ENCODE results near the gene SPDL1.

SPDL1 gene, protein sequence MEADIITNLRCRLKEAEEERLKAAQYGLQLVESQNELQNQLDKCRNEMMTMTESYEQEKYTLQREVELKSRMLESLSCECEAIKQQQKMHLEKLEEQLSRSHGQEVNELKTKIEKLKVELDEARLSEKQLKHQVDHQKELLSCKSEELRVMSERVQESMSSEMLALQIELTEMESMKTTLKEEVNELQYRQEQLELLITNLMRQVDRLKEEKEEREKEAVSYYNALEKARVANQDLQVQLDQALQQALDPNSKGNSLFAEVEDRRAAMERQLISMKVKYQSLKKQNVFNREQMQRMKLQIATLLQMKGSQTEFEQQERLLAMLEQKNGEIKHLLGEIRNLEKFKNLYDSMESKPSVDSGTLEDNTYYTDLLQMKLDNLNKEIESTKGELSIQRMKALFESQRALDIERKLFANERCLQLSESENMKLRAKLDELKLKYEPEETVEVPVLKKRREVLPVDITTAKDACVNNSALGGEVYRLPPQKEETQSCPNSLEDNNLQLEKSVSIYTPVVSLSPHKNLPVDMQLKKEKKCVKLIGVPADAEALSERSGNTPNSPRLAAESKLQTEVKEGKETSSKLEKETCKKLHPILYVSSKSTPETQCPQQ

DNA sequence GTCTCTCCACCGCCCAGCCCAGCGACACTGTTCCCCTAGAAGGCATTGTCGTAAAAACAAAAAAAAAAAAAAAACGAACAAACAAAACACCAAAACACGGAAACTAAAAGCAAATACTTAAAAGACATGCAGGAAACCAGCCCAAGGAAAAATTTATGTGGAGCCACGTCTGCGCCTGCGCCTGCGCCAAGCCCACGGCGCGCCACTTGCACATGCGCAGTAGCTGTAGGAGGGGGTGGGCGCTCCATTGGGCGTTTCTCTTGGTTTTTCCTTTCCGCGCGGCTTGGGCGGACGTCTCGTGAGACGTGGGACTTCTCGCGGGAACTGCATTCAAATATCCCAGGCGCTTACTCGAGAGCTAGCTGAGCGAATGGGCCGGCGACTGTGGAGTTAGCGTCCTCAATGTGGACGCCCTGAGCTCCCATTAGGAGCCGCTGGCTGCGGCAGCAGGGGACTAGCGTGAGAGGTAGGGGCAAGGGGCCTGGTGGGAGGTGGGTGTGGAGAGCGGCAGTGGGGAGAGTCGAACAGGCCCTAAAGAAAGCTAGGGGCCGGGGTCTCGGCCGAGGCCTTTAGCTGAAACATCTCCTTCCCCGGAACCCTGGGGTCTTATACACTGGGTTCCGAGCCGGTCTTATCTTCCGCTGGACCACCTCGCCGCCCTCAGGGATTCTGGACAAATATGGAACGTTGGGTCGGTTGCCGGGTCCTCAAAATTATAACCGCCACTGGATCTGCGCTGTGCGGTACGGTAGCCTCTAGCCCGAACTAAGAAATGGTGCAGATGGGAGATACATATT, at the start of gene SPDL1:
SPDL1 (plus strand) TSS at position 350 of the 797 bp plus-strand sequence. CDS start 4,644 bp downstream, outside the sequence.
- TF ChIP-seq, protein P1, sequence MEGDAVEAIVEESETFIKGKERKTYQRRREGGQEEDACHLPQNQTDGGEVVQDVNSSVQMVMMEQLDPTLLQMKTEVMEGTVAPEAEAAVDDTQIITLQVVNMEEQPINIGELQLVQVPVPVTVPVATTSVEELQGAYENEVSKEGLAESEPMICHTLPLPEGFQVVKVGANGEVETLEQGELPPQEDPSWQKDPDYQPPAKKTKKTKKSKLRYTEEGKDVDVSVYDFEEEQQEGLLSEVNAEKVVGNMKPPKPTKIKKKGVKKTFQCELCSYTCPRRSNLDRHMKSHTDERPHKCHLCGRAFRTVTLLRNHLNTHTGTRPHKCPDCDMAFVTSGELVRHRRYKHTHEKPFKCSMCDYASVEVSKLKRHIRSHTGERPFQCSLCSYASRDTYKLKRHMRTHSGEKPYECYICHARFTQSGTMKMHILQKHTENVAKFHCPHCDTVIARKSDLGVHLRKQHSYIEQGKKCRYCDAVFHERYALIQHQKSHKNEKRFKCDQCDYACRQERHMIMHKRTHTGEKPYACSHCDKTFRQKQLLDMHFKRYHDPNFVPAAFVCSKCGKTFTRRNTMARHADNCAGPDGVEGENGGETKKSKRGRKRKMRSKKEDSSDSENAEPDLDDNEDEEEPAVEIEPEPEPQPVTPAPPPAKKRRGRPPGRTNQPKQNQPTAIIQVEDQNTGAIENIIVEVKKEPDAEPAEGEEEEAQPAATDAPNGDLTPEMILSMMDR (IDR thresholded peaks at IDR 0.05), result no peak

DNA sequence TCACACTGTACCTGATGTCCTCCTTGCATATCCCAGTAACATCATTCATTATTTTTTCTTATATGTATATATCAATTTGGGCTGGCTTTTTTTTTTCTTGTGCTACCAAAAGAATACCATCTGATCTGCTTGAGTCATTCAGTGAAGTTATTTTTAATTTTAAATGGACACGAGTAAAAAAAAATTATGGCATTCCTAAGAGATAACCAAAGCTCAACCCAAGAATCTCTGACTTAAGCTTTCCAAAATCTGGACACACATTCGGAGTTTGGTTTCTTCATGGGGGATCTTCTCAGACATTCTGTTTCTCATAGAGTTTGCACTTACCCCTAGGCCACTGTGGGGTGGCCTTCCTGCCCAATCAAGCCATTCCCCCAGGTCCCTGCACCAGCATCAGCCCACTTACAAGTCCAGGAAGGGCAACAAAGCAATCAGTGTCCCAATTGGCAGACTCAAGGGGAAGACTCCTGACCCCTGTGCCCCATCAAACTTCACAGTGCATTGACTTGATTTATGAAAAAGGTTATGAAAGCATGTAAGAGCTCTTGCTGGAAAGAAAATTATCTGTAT, 49.2 kb upstream of the SPDL1 start:
- TF ChIP-seq, protein P1 (IDR thresholded peaks at IDR 0.05), result no peak

DNA sequence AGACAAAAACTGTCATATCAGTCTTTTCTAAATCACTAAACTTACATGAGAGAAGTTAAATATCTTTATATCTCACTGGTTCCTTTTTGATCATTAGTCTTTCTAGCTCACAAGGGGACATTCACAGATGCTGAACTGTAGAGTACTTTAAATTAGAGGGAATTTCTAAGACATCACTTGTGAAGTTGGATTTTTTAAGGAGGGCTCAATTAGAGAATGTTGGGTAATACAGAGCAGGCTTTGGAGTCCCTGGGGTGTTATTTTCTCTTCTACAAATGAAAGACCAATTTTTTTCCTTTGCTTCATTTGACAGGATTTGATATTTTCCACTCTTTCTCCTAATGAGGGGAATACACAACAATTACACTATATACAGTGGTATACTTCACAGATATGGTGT, 48.6 kb upstream of the SPDL1 start:
- TF ChIP-seq, protein P1 (IDR thresholded peaks at IDR 0.05), result no peak

DNA sequence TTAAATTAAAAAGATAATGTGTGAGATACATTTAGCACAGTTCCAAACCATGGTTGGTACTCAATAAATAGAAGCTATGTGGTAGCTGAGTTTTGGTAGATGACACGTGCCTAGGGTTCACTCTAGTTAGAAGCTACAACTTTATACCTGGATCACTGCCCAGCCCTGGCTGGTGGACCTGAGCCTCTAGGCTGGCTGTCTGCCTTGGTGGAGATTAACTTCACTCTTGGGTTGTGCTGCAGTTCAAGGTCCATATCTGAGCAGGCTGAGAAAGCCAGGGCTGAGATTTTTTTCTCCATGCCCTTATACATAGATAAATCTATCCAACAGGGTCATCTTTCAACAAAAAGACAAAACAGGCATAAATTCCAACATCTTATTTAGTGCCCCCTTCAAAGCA, 44.6 kb upstream of the SPDL1 start:
- TF ChIP-seq, protein P1 (IDR thresholded peaks at IDR 0.05), result no peak

DNA sequence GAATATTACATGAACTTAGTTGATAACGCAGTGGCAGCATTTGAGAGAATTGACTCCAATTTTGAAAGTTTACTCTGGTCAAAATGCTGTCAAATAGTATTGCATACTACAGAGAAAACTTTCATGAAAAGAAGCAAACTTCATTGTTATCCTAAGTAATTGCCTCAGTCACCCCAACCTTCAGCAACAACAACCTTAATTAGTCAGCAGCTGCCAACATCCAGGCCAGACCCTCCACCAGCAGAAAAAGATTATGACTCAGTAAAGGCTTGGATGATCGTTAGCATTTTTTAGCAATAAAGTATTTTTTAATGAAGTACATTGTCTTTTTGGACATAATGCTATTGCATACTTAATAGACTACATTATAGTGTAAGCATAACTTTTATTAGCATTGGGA, 40.8 kb upstream of the SPDL1 start:
- TF ChIP-seq, protein P1 (IDR thresholded peaks at IDR 0.05), result no peak

DNA sequence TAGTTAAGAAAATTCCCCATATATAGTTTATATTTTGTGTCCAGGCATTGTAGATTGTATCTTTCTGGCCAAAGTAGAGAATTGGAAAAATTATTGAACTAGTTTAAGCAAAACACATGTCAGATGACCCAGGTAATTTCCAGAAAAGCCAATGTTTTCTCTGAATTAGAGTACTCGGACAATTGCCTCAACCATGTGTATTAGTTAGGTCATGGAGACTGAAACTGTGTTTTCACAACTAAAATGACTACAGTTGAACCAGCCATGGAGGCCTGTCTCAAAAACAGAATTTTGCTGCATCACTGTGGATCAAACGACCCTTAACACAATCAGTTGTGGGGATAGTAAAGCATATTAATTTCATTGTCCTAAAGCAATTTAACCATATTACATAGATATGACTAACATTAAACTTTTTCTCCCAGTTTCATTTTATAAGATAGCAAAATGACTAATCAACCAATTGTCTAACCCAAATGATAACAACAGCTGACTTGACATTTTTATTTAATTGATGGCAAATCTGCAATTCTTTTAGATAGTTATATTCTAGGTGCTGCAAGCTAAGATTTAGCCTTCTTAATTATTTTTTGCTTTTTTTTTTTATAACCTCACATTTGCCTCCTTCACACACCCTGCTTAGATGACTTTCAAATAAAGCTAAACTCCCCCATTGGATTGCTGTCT, 39.2 kb upstream of the SPDL1 start:
- TF ChIP-seq, protein P1 (IDR thresholded peaks at IDR 0.05), result no peak

DNA sequence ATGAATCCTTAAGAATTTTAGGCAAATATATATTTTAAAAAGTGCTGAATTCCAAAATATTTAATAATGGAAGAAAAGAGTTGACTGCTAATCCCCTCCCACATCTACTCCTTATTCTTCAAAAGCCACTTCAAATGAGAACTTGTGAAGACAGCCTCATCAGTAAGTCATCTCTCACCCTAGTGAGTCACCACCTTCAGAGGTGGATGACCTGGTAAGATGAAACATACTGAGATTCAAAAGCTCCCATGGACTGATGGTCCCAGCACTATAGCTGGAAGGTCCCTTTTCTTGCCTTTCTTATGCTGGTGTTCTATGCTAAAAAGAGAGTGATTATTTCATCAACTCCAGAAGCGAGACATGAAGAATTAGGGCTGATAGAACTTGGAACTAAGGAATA, 37.8 kb upstream of the SPDL1 start:
- TF ChIP-seq, protein P1 (IDR thresholded peaks at IDR 0.05), result no peak

Data from LNCAP (cell line).